GM12878 (cell line): Measurements from ENCODE around the gene UBAC2. TPM values are rescaled to one million over a fixed set of nuclear protein-coding genes. Genes with fewer than 3 reads are reported as not detected.

Experiments
- ATF3 ChIP-seq: IDR thresholded peaks from 2 replicates; pipeline ENCODE4 v1.6.1; 2011; ENCODE audit warnings: low read depth, mild to moderate bottlenecking, low read length, moderate library complexity, borderline replicate concordance; ENCODE audit errors: extremely low read depth
- ATF7 ChIP-seq: fragments of 450-650 bp; IDR thresholded peaks from 2 replicates; pipeline ENCODE4 v1.6.1; 2016; ENCODE audit warnings: low read depth, mild to moderate bottlenecking
- GATAD2B ChIP-seq: fragments of 450-650 bp; conservative IDR thresholded peaks from 2 replicates; pipeline ENCODE4 v1.6.1; 2017; ENCODE audit warnings: low read depth, mild to moderate bottlenecking, moderate library complexity
- HDGF ChIP-seq: fragments of 450-650 bp; IDR thresholded peaks from 2 replicates; pipeline ENCODE4 v1.6.1; 2016; ENCODE audit warnings: antibody characterized with exemption
- IKZF1 ChIP-seq: fragments of 450-650 bp; conservative IDR thresholded peaks from 2 replicates; pipeline ENCODE4 v1.6.1; 2017; ENCODE audit warnings: antibody characterized with exemption, mild to moderate bottlenecking
- NR2F1 ChIP-seq: fragments of 450-650 bp; conservative IDR thresholded peaks from 2 replicates; pipeline ENCODE4 v1.6.1; 2017; ENCODE audit warnings: mild to moderate bottlenecking
- PAX5 ChIP-seq: IDR thresholded peaks from 2 replicates; pipeline ENCODE4 v1.6.1; 2011; ENCODE audit warnings: low read depth, low read length, borderline replicate concordance
- POLR2AphosphoS2 ChIP-seq: IDR thresholded peaks from 2 replicates; pipeline ENCODE4 v1.6.1; 2011; ENCODE audit warnings: low read depth, mild to moderate bottlenecking, low read length, improper control_type of control experiment, moderate library complexity
- RAD51 ChIP-seq: fragments of 450-650 bp; IDR thresholded peaks from 2 replicates; pipeline ENCODE4 v1.6.1; 2016; ENCODE audit warnings: moderate library complexity, mild to moderate bottlenecking, inconsistent platforms
- REST ChIP-seq: IDR thresholded peaks from 2 replicates; pipeline ENCODE4 v1.6.1; 2012; ENCODE audit warnings: mild to moderate bottlenecking, low read depth, low read length
- SIN3A ChIP-seq: IDR thresholded peaks from 2 replicates; pipeline ENCODE4 v1.6.1; 2012; ENCODE audit warnings: low read depth, low read length, improper control_type of control experiment
- SMAD5 ChIP-seq: IDR thresholded peaks from 2 replicates; pipeline ENCODE4 v1.6.1; 2016; ENCODE audit warnings: antibody characterized with exemption, low read depth
- SMARCA5 ChIP-seq: fragments of 450-650 bp; IDR thresholded peaks from 2 replicates; pipeline ENCODE4 v1.6.1; 2017; ENCODE audit warnings: mild to moderate bottlenecking
- SMC3 ChIP-seq: IDR thresholded peaks from 2 replicates; pipeline ENCODE4 v1.6.1; 2011; ENCODE audit warnings: low read length, improper control_type of control experiment, borderline replicate concordance
- SPI1 ChIP-seq: IDR thresholded peaks from 2 replicates; pipeline ENCODE4 v1.6.1; 2011; ENCODE audit warnings: low read depth, mild to moderate bottlenecking, low read length, moderate library complexity, borderline replicate concordance; ENCODE audit not compliant: insufficient read depth
- ZBTB4 ChIP-seq: fragments of 450-650 bp; formaldehyde crosslinking; IDR thresholded peaks from 2 replicates; pipeline ENCODE4 v1.4.0; 2022; ENCODE audit warnings: mild to moderate bottlenecking, moderate library complexity
- ZNF217 ChIP-seq: fragments of 450-650 bp; IDR thresholded peaks from 2 replicates; pipeline ENCODE4 v1.6.1; 2017; ENCODE audit warnings: antibody characterized with exemption, mild to moderate bottlenecking
- ZNF592 ChIP-seq: fragments of 450-650 bp; IDR thresholded peaks from 2 replicates; pipeline ENCODE4 v1.6.1; 2017; ENCODE audit warnings: mild to moderate bottlenecking, moderate library complexity
- polyA plus RNA-seq, 11 experiments: library from polyadenylated mRNA; depleted of rRNA in 4 of 11; unstranded in 6 of 11; stranded (reverse) in 5 of 11; fragments of >200 nt; fragmentation: Nextera tagmentation in 4 of 11; fragmentation: Illumina TruSeq in 1 of 11; extraction: Ambion mirVana in 4 of 11; extraction: Trizol in 1 of 11; gene quantifications; 1 replicate in 1 of 11; 2 replicates in 10 of 11; pipeline versions ENCODE4 v1.2.1 to v1.2.3, GENCODE V29; 2011 to 2016; ENCODE audit warnings: inconsistent platforms in 2 of 11, missing spikeins in 2 of 11, low read depth in 1 of 11
- total RNA-seq, 4 experiments: library from RNA; depleted of rRNA in 3 of 4; stranded (reverse); fragments of >200 nt in 3 of 4; fragmentation: Illumina TruSeq in 1 of 4; extraction: Trizol in 1 of 4; gene quantifications; 2 replicates each; pipeline versions ENCODE4 v1.2.1 to v1.2.3, GENCODE V29; 2013 to 2021

UBAC2 gene
- total and polyA plus RNA-seq, 10 of the 15 experiments (the other 5 are each of a cell fraction or from before 2014, with no cell fraction given): 3.0 to 54.6 (median 17.4) TPM

- TF ChIP-seq ATF3: peak; percentile 40; the same call in 1 of the 2 replicates
- peak; percentile 51; the same call in 1 of the 2 replicates for TF ChIP-seq ATF7
- TF ChIP-seq REST: no peak
- TF ChIP-seq SMC3: peak; percentile 99
- TF ChIP-seq IKZF1: peak; percentile 59; the same call in 1 of the 2 replicates
- TF ChIP-seq ZBTB4 (CRISPR knock-in tag): no peak
- no peak for TF ChIP-seq POLR2AphosphoS2
- TF ChIP-seq ZNF592: 0 out of 2 replicates have a peak, but pooled peaks have one; percentile 55
- TF ChIP-seq SPI1: 0 out of 2 replicates have a peak, but pooled peaks have one; percentile 16
- 0 out of 2 replicates have a peak, but pooled peaks have one; percentile 45 for TF ChIP-seq HDGF
- peak; percentile 34; the same call in 1 of the 2 replicates for TF ChIP-seq NR2F1
- 0 out of 2 replicates have a peak, but pooled peaks have one; percentile 49 for TF ChIP-seq GATAD2B
- peak; percentile 86 for TF ChIP-seq SMARCA5
- no peak for TF ChIP-seq SMAD5
- TF ChIP-seq RAD51: peak; percentile 87
- 0 out of 2 replicates have a peak, but pooled peaks have one; percentile 42 for TF ChIP-seq SIN3A
- peak; percentile 10; the same call in 1 of the 2 replicates for TF ChIP-seq PAX5
- TF ChIP-seq ZNF217: no peak
Measured at GRCh38 chr13:99386911-99387788, 186.5 kb downstream of the UBAC2 start (continued).
